ENCODE results near the gene MAP1B. TPM values are rescaled to one million over a fixed set of nuclear protein-coding genes. Genes with fewer than 3 reads are reported as not detected.

MAP1B gene
- total RNA-seq, 1 experiment from 2014 or later: 34.6 TPM

DNA sequence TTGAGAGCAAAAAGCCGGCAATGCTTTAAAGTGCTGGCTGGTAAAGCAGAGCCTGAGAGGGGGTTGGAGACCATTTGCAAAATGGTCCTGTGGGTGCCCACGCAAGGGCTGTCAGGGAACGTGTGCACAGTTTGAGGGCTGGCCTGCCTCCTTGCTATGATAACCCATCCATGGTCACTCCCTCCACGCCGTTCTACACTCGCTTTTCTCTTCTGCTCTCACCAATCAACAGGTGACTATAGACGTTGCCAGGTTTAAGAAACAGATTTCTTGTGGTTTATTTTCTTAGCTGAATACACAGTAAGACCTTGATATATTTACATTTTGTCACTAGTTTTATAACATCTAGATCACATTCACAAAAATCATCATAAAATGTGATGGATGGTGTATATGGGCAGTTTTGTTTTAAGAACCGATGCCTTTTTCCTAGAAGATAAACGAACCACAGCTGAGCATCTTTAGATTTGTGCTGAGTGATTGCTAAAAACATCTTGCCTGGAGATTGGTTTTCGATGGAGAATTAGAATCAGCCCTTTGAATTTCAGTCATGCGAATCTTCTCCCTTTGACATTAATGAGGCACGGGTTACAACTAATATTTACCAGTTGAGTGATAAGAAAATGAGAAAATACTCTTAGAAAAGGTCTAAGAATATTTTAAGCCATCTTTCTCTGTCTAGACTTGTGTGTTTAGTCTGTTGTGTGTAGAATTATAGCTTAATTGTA lies 13.9 kb downstream of the MAP1B start:
- Mint-ChIP-seq H3K27me3 (ENCODE audit: unreplicated experiment) (no peaks in the 10 kb centered on the region), H3K36me3 (ENCODE audit: insufficient read depth, unreplicated experiment) (peaks cover 3% of the 10 kb centered on the region), H3K9me3 (ENCODE audit: low read depth, unreplicated experiment) (no peaks in the 10 kb centered on the region), H3K27ac (ENCODE audit: unreplicated experiment) (no peak overlapping the region), H3K4me1 (ENCODE audit: low read depth, unreplicated experiment) (no peaks in the 10 kb centered on the region), H3K4me3 (ENCODE audit: low read depth, unreplicated experiment) (no peak overlapping the region)
- no peak for DNase-seq
- no TSS peak for BruUV-seq (replicated peaks)
- intact Hi-C loops (cut with micrococcal nuclease; ENCODE audit: unreplicated experiment): no loop called here
- TF ChIP-seq, protein P1, sequence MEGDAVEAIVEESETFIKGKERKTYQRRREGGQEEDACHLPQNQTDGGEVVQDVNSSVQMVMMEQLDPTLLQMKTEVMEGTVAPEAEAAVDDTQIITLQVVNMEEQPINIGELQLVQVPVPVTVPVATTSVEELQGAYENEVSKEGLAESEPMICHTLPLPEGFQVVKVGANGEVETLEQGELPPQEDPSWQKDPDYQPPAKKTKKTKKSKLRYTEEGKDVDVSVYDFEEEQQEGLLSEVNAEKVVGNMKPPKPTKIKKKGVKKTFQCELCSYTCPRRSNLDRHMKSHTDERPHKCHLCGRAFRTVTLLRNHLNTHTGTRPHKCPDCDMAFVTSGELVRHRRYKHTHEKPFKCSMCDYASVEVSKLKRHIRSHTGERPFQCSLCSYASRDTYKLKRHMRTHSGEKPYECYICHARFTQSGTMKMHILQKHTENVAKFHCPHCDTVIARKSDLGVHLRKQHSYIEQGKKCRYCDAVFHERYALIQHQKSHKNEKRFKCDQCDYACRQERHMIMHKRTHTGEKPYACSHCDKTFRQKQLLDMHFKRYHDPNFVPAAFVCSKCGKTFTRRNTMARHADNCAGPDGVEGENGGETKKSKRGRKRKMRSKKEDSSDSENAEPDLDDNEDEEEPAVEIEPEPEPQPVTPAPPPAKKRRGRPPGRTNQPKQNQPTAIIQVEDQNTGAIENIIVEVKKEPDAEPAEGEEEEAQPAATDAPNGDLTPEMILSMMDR (IDR thresholded peaks at IDR 0.05; ENCODE audit: unreplicated experiment): no peak
- CTCF ChIA-PET: no interaction called here

GRCh38 chr5:72121780-72122445 lies 14.6 kb downstream of the MAP1B start:
- DNase-seq: no peak
- H3K9me3 Mint-ChIP-seq (ENCODE audit: low read depth, unreplicated experiment): no peaks in the 10 kb centered on the region
- CTCF ChIA-PET: interaction anchor here (0.8 kb wide), 1 partner anchor 199 kb away, joined by 4 read pairs; no protein-coding TSS in a partner anchor
- no peaks in the 10 kb centered on the region for H3K4me1 Mint-ChIP-seq (ENCODE audit: low read depth, unreplicated experiment)
- intact Hi-C loops (cut with micrococcal nuclease; ENCODE audit: unreplicated experiment): no loop called here
- H3K36me3 Mint-ChIP-seq (ENCODE audit: insufficient read depth, unreplicated experiment): no peaks in the 10 kb centered on the region
- no peaks in the 10 kb centered on the region for H3K27me3 Mint-ChIP-seq (ENCODE audit: unreplicated experiment)
- H3K27ac Mint-ChIP-seq (ENCODE audit: unreplicated experiment): no peak overlapping the region
- no peak overlapping the region for H3K4me3 Mint-ChIP-seq (ENCODE audit: low read depth, unreplicated experiment)
- TF ChIP-seq, protein P1 (IDR thresholded peaks at IDR 0.05; ENCODE audit: unreplicated experiment): no peak
- no TSS peak for BruUV-seq (replicated peaks)

DNA sequence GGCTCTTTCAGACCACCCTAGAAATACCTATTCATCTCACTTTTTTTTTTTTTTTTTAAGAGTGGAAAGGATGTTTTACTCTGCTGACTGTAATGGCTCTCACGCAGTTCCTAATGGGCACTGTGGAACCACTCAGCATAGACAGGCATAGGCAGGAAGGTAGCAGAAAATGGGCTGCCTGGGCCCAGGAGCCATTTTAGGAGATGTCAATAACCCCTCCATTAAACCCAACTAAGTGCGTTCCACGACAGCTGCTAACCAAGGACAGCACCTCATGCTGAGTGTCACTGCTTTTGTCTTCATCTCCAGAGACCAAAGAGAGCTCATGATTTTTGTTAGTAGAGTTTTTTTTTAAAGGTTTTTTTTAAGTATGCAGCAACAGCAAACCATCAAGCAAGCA lies 15.3 kb downstream of the MAP1B start:
- Mint-ChIP-seq H3K36me3 (ENCODE audit: insufficient read depth, unreplicated experiment) (no peaks in the 10 kb centered on the region), H3K27ac (ENCODE audit: unreplicated experiment) (no peak overlapping the region)

DNA sequence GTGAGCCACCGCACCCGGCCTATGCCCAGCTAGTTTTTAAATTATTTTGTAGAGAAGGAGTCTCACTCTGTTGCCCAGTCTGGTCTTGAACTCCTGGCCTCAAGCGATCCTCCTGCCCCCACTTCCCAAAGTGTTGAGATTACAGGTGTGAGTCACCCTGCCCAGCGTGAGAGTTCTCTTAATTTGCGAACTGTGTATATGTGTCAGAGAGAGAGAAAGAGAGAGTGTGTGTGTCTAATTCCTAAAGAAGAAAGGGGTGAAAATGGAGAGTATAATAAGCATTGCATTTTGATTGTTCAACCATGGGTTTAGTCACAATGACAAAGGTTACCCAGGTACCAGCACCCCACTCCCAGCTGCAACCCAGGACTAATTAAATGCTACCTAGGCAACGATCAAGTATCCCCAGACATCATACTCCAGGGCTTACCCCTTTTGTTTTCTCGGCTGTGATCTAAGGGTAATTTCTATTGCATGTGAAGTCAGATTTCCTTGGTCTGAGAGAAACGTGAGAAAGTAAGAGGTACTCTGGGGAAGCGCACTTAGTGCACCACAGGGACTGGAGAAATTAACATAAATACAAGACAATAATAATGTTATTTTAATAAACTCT lies 16.6 kb downstream of the MAP1B start:
- no peaks in the 10 kb centered on the region for H3K36me3 Mint-ChIP-seq (ENCODE audit: insufficient read depth, unreplicated experiment)
- no peak for DNase-seq
- BruUV-seq (replicated peaks): no TSS peak
- no peak overlapping the region for H3K27ac Mint-ChIP-seq (ENCODE audit: unreplicated experiment)
- H3K27me3 Mint-ChIP-seq (ENCODE audit: unreplicated experiment): no peaks in the 10 kb centered on the region
- CTCF ChIA-PET: no interaction called here
- intact Hi-C loops (cut with micrococcal nuclease; ENCODE audit: unreplicated experiment): no loop called here
- H3K4me3 Mint-ChIP-seq (ENCODE audit: low read depth, unreplicated experiment): no peak overlapping the region
- no peaks in the 10 kb centered on the region for H3K4me1 Mint-ChIP-seq (ENCODE audit: low read depth, unreplicated experiment)
- H3K9me3 Mint-ChIP-seq (ENCODE audit: low read depth, unreplicated experiment): no peaks in the 10 kb centered on the region
- TF ChIP-seq, protein P1 (IDR thresholded peaks at IDR 0.05; ENCODE audit: unreplicated experiment): no peak

More for the DNA sequence above, 15.3 kb downstream of the MAP1B start:
- BruUV-seq (replicated peaks): no TSS peak
- no peak for DNase-seq
- H3K4me3 Mint-ChIP-seq (ENCODE audit: low read depth, unreplicated experiment): no peak overlapping the region
- CTCF ChIA-PET: interaction anchor here (0.7 to 0.8 kb wide), 2 partner anchors 200 to 563 kb away, joined by 4 to 5 read pairs; no protein-coding TSS in a partner anchor
- no peaks in the 10 kb centered on the region for H3K27me3 Mint-ChIP-seq (ENCODE audit: unreplicated experiment)
- no peaks in the 10 kb centered on the region for H3K4me1 Mint-ChIP-seq (ENCODE audit: low read depth, unreplicated experiment)
- intact Hi-C loops (cut with micrococcal nuclease; ENCODE audit: unreplicated experiment): no loop called here
- TF ChIP-seq, protein P1 (IDR thresholded peaks at IDR 0.05; ENCODE audit: unreplicated experiment): no peak
- no peaks in the 10 kb centered on the region for H3K9me3 Mint-ChIP-seq (ENCODE audit: low read depth, unreplicated experiment)

Measured in Calu3 (cell line).